HepG2 (cell line): ENCODE results near the gene ZNF683. TPM values are rescaled to one million over a fixed set of nuclear protein-coding genes. Genes with fewer than 3 reads are reported as not detected.

Source experiments
- ATAC-seq: fragments of 200-7000 bp; cut with Tn5 transposase; 3 replicates; pipeline ENCODE4 v1.9.1; 2020; ENCODE audit warnings: mild to moderate bottlenecking, moderate library complexity
- BruUV-seq: library from RNA; stranded (reverse); fragments of 400-500 nt; replicated peaks from 2 replicates; lab custom pipeline; 2021; lab: Mats Ljungman, UMichigan
- CTCF ChIA-PET: fragments of 300-600 bp; formaldehyde crosslinking; extraction: SDS; loops from one replicate; lab custom pipeline; 2021; ENCODE audit warnings: low total read pairs, inconsistent platforms, low intra/inter-chr PET ratio; lab: Yijun Ruan, JAX
- POLR2A ChIA-PET: fragments of 350-600 bp; sonication (Branson Sonifier 250); formaldehyde crosslinking; loops from one replicate; lab custom pipeline; 2020; ENCODE audit warnings: antibody characterized with exemption, inconsistent platforms; lab: Yijun Ruan, JAX
- DNase-seq: peaks from one replicate; pipeline ENCODE4 v3.0.0-alpha.2; 2015; ENCODE audit warnings: low spot score
- FAIRE-seq: peaks from 3 replicates; lab custom pipeline; 2011; peaks lifted over from hg19 to GRCh38; lab: Jason Lieb, UNC
- H2AFZ ChIP-seq: one replicate; pipeline ENCODE4 v1.6.1; 2011; ENCODE audit warnings: low read length, inconsistent platforms
- H3K27ac ChIP-seq: fragments of 300-600 bp; 3 replicates; pipeline ENCODE4 v1.8.0; 2011; ENCODE audit warnings: mixed run types, mild to moderate bottlenecking, mixed read lengths, low read length, inconsistent platforms; ENCODE audit not compliant: insufficient read depth; ENCODE audit errors: extremely low read length
- H3K27me3 ChIP-seq, 2 experiments: fragments of 200-600 bp in 1 of 2; 2 replicates in 1 of 2; 3 replicates in 1 of 2; pipeline versions ENCODE4 v1.6.0 to v1.8.0; 2011; ENCODE audit warnings: low read length in 2 of 2, mild to moderate bottlenecking in 2 of 2, moderate library complexity in 2 of 2, inconsistent platforms in 1 of 2; ENCODE audit not compliant: insufficient read depth in 2 of 2, control insufficient read depth in 1 of 2
- H3K36me3 ChIP-seq, 2 experiments: fragments of 200-600 bp in 1 of 2; replicated peaks in 1 of 2; 2 replicates in 1 of 2; 3 replicates in 1 of 2; pipeline versions ENCODE4 v1.5.1 to v1.8.0; 2011; ENCODE audit warnings: low read length in 2 of 2, inconsistent platforms in 1 of 2; ENCODE audit not compliant: insufficient read depth in 2 of 2, control insufficient read depth in 1 of 2
- H3K4me1 ChIP-seq: 2 replicates; pipeline ENCODE4 v1.5.1; 2012; ENCODE audit warnings: low read length, inconsistent platforms; ENCODE audit not compliant: insufficient read depth
- H3K4me2 ChIP-seq: 2 replicates; pipeline ENCODE4 v1.6.0; 2011; ENCODE audit warnings: low read depth, low read length, inconsistent platforms
- H3K4me3 ChIP-seq, 3 experiments: fragments of 200-600 bp in 1 of 3; sonication (generic), shearing (Covaris generic) in 1 of 3; replicated peaks in 1 of 3; 2 replicates each; pipeline ENCODE4 v1.5.1; 2011 to 2016; ENCODE audit warnings: low read length in 3 of 3, inconsistent platforms in 2 of 3, low read depth in 2 of 3, mild to moderate bottlenecking in 2 of 3, control low read depth in 1 of 3, mixed read lengths in 1 of 3; ENCODE audit not compliant: insufficient read depth in 1 of 3
- H3K79me2 ChIP-seq: one replicate; pipeline ENCODE4 v1.6.1; 2011; ENCODE audit warnings: low read length, inconsistent platforms; ENCODE audit not compliant: insufficient read depth
- H3K9ac ChIP-seq: 2 replicates; pipeline ENCODE4 v1.6.0; 2011; ENCODE audit warnings: mild to moderate bottlenecking, low read depth, low read length, inconsistent platforms; ENCODE audit not compliant: insufficient read depth
- H3K9me3 ChIP-seq: 2 replicates; pipeline ENCODE4 v1.5.1; 2012; ENCODE audit warnings: mild to moderate bottlenecking, low read length
- H4K20me1 ChIP-seq: 2 replicates; pipeline ENCODE4 v1.6.0; 2011; ENCODE audit warnings: inconsistent platforms, mild to moderate bottlenecking, low read length, moderate library complexity; ENCODE audit not compliant: insufficient read depth
- EEA1 ChIP-seq: sonication (generic); formaldehyde crosslinking; IDR thresholded peaks from 2 replicates; pipeline ENCODE4 v1.5.1; 2020; ENCODE audit warnings: mild to moderate bottlenecking, missing genetic modification reagents, borderline replicate concordance
- FOXM1 ChIP-seq: sonication (generic); formaldehyde crosslinking; IDR thresholded peaks from 2 replicates; pipeline ENCODE4 v1.5.0; 2020; ENCODE audit warnings: missing genetic modification reagents
- FOXO1 ChIP-seq: sonication (generic); formaldehyde crosslinking; IDR thresholded peaks from 2 replicates; pipeline ENCODE4 v1.4.0; 2020; ENCODE audit warnings: missing genetic modification reagents
- HES4 ChIP-seq: sonication (generic); formaldehyde crosslinking; IDR thresholded peaks from 2 replicates; pipeline ENCODE4 v1.9.0; 2021; ENCODE audit warnings: mild to moderate bottlenecking, missing genetic modification reagents, borderline replicate concordance
- KAT2B ChIP-seq: fragments of 150-350 bp; IDR thresholded peaks from 2 replicates; pipeline ENCODE4 v1.6.1; 2014; ENCODE audit warnings: low read depth, low read length, borderline replicate concordance
- KLF15 ChIP-seq: sonication (generic); formaldehyde crosslinking; IDR thresholded peaks from 2 replicates; pipeline ENCODE4 v1.8.1; 2023; ENCODE audit warnings: borderline replicate concordance, mild to moderate bottlenecking, inconsistent platforms, missing genetic modification reagents, mixed read lengths
- SRSF4 ChIP-seq: fragments of 200-400 bp; formaldehyde crosslinking; IDR thresholded peaks from one replicate; pipeline ENCODE4 v1.6.1; 2018; ENCODE audit warnings: mild to moderate bottlenecking, low read depth, low read length, moderate library complexity; ENCODE audit not compliant: poor library complexity, severe bottlenecking
- STAG1 ChIP-seq: sonication (generic); formaldehyde crosslinking; IDR thresholded peaks from 2 replicates; pipeline ENCODE4 v1.4.0; 2020; ENCODE audit warnings: missing genetic modification reagents
- THAP11 ChIP-seq: IDR thresholded peaks from 2 replicates; pipeline ENCODE4 v1.6.1; 2016; ENCODE audit warnings: missing biosample characterization, missing genetic modification reagents
- ZNF570 ChIP-seq: sonication (generic); formaldehyde crosslinking; IDR thresholded peaks from 2 replicates; pipeline ENCODE4 v1.4.0; 2020; ENCODE audit warnings: mild to moderate bottlenecking, missing genetic modification reagents, borderline replicate concordance
- ZNF598 ChIP-seq: sonication (generic); formaldehyde crosslinking; IDR thresholded peaks from 2 replicates; pipeline ENCODE4 v1.5.1; 2020; ENCODE audit warnings: mild to moderate bottlenecking, missing genetic modification reagents, borderline replicate concordance
- ZNF772 ChIP-seq: sonication (generic); formaldehyde crosslinking; IDR thresholded peaks from 2 replicates; pipeline ENCODE4 v1.5.0; 2020; ENCODE audit warnings: mild to moderate bottlenecking, missing genetic modification reagents
- ZNF850 ChIP-seq: sonication (generic); formaldehyde crosslinking; conservative IDR thresholded peaks from 2 replicates; pipeline ENCODE4 v1.9.0; 2021; ENCODE audit warnings: mild to moderate bottlenecking, missing genetic modification reagents
- WGBS: methylation state at CpG from one replicate; pipeline ENCODE4 v1.1.6; 2017; ENCODE audit warnings: low lambda C conversion rate; 5-methylcytosine and 5-hydroxymethylcytosine counted together
- in situ Hi-C: cut with HindIII; loops from 2 replicates; pipeline ENCODE4 v1.10.0; 2017; ENCODE audit warnings: low pct_unique_long_range_greater_than_20kb; ENCODE audit not compliant: extremely low pct_ligation_motif_present
- intact Hi-C: fragments of 100-400 bp; cut with micrococcal nuclease; formaldehyde crosslinking; loops from one replicate; pipeline ENCODE4 v1.10.0; 2022; ENCODE audit not compliant: unreplicated experiment
- polyA plus RNA-seq, 8 experiments: library from polyadenylated mRNA; depleted of rRNA in 3 of 8; stranded (reverse) in 7 of 8; unstranded in 1 of 8; fragments of >200 nt; fragmentation: Illumina TruSeq in 4 of 8; extraction: Trizol in 4 of 8; gene quantifications; 2 replicates each; pipeline versions ENCODE4 v1.2.1 to v1.2.3, GENCODE V29; 2011 to 2016; ENCODE audit warnings: low read depth in 4 of 8, missing spikeins in 1 of 8, mixed read lengths in 1 of 8; ENCODE audit not compliant: insufficient read depth in 1 of 8
- total RNA-seq, 5 experiments: library from RNA; depleted of rRNA; stranded (reverse); fragments of >200 nt; fragmentation: Illumina TruSeq; extraction: Trizol; gene quantifications; 2 replicates each; pipeline ENCODE4 v1.2.3, GENCODE V29; 2016; ENCODE audit warnings: low read depth in 1 of 5
- TF ChIP-seq, protein P1 (sequence below): IDR thresholded peaks from 2 replicates; pipeline ENCODE4 v1.4.0; 2020; ENCODE audit warnings: mild to moderate bottlenecking, missing genetic modification reagents
- TF ChIP-seq, protein P2 (sequence below): sonication (generic); formaldehyde crosslinking; IDR thresholded peaks from 2 replicates; pipeline ENCODE4 v1.5.0; 2020; ENCODE audit warnings: mild to moderate bottlenecking, low read depth, missing genetic modification reagents, borderline replicate concordance
- TF ChIP-seq, protein P3 (sequence below), 2 experiments: sonication (generic) in 1 of 2; formaldehyde crosslinking in 1 of 2; IDR thresholded peaks; 2 replicates each; pipeline versions ENCODE4 v1.4.0 to v1.6.1; 2018 to 2020; ENCODE audit warnings: missing genetic modification reagents in 2 of 2, borderline replicate concordance in 1 of 2, low read depth in 1 of 2, mild to moderate bottlenecking in 1 of 2, missing biosample characterization in 1 of 2
- TF ChIP-seq, protein P4 (sequence below): sonication (generic); formaldehyde crosslinking; IDR thresholded peaks from 2 replicates; pipeline ENCODE4 v1.5.1; 2020; ENCODE audit warnings: mild to moderate bottlenecking, missing genetic modification reagents, moderate library complexity

ZNF683 gene
- total and polyA plus RNA-seq, 2 of the 13 experiments (the other 11 are each of a cell fraction or from before 2014, with no cell fraction given), result not detected

DNA sequence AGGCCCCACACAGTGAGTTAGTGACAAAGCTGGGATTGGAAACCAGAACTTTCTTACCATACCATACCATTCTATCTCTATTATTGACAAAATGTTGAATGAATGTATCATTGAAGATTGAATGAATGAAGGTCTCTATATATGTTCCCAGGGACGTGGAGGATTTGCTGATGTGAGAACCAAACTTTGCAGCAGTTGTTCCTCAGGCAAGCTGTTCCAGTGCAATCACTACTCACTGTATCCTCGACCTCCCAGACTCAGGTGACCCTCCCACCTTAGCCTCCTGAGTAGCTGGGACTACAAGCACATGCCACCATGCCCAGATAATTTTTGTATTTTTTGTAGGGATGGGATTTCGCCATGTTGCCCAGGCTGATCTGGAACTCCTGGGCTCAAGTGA, 26.5 kb upstream of the ZNF683 start:
- ATAC-seq, result no peak
- Histone ChIP-seq H3K9me3 (no peaks in the 10 kb centered on the region), H3K79me2 (no peaks in the 10 kb centered on the region), H3K4me2 (no peak overlapping the region), H3K36me3 (no peaks in the 10 kb centered on the region), H2AFZ (no peak overlapping the region), H3K9ac (no peak overlapping the region), H3K27ac (no peak overlapping the region), H3K4me1 (0 out of 2 replicates have a peak, but pooled peaks cover 5% of the 10 kb centered on the region), H3K27me3 (no peaks in the 10 kb centered on the region; a peak in 1 of 5 replicates), H4K20me1 (no peaks in the 10 kb centered on the region), H3K4me3 (no peak overlapping the region)
- no peak for DNase-seq
- in situ Hi-C loops (no loop called here), intact Hi-C loops (no loop called here)
- WGBS, result 17% methylated on average over 3 of the region's 3 CpGs
- no peak for FAIRE-seq
- BruUV-seq, result no TSS peak
- ChIA-PET CTCF (no interaction called here), POLR2A (no interaction called here)
- no peak for TF ChIP-seq ZNF772
- no peak for TF ChIP-seq HES4 (CRISPR knock-in tag)
- TF ChIP-seq, protein P1, sequence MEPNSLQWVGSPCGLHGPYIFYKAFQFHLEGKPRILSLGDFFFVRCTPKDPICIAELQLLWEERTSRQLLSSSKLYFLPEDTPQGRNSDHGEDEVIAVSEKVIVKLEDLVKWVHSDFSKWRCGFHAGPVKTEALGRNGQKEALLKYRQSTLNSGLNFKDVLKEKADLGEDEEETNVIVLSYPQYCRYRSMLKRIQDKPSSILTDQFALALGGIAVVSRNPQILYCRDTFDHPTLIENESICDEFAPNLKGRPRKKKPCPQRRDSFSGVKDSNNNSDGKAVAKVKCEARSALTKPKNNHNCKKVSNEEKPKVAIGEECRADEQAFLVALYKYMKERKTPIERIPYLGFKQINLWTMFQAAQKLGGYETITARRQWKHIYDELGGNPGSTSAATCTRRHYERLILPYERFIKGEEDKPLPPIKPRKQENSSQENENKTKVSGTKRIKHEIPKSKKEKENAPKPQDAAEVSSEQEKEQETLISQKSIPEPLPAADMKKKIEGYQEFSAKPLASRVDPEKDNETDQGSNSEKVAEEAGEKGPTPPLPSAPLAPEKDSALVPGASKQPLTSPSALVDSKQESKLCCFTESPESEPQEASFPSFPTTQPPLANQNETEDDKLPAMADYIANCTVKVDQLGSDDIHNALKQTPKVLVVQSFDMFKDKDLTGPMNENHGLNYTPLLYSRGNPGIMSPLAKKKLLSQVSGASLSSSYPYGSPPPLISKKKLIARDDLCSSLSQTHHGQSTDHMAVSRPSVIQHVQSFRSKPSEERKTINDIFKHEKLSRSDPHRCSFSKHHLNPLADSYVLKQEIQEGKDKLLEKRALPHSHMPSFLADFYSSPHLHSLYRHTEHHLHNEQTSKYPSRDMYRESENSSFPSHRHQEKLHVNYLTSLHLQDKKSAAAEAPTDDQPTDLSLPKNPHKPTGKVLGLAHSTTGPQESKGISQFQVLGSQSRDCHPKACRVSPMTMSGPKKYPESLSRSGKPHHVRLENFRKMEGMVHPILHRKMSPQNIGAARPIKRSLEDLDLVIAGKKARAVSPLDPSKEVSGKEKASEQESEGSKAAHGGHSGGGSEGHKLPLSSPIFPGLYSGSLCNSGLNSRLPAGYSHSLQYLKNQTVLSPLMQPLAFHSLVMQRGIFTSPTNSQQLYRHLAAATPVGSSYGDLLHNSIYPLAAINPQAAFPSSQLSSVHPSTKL (CRISPR knock-in tag), result no peak
- TF ChIP-seq SRSF4, result no peak
- no peak for TF ChIP-seq FOXM1 (CRISPR knock-in tag)
- TF ChIP-seq THAP11 (CRISPR knock-in tag), result no peak
- TF ChIP-seq, protein P2, sequence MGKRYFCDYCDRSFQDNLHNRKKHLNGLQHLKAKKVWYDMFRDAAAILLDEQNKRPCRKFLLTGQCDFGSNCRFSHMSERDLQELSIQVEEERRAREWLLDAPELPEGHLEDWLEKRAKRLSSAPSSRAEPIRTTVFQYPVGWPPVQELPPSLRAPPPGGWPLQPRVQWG (CRISPR knock-in tag), result no peak
- no peak for TF ChIP-seq KAT2B
- TF ChIP-seq, protein P3, sequence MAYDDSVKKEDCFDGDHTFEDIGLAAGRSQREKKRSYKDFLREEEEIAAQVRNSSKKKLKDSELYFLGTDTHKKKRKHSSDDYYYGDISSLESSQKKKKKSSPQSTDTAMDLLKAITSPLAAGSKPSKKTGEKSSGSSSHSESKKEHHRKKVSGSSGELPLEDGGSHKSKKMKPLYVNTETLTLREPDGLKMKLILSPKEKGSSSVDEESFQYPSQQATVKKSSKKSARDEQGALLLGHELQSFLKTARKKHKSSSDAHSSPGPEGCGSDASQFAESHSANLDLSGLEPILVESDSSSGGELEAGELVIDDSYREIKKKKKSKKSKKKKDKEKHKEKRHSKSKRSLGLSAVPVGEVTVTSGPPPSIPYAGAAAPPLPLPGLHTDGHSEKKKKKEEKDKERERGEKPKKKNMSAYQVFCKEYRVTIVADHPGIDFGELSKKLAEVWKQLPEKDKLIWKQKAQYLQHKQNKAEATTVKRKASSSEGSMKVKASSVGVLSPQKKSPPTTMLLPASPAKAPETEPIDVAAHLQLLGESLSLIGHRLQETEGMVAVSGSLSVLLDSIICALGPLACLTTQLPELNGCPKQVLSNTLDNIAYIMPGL (CRISPR knock-in tag; IDR thresholded peaks at IDR 0.05; ENCODE audit: borderline replicate concordance in 1 of 2, low read depth in 1 of 2), result no peak
- TF ChIP-seq EEA1 (CRISPR knock-in tag), result no peak
- TF ChIP-seq ZNF598 (CRISPR knock-in tag), result no peak
- no peak for TF ChIP-seq KLF15 (CRISPR knock-in tag)
- no peak for TF ChIP-seq ZNF850
- TF ChIP-seq FOXO1 (CRISPR knock-in tag), result no peak
- no peak for TF ChIP-seq STAG1
- TF ChIP-seq, protein P4, sequence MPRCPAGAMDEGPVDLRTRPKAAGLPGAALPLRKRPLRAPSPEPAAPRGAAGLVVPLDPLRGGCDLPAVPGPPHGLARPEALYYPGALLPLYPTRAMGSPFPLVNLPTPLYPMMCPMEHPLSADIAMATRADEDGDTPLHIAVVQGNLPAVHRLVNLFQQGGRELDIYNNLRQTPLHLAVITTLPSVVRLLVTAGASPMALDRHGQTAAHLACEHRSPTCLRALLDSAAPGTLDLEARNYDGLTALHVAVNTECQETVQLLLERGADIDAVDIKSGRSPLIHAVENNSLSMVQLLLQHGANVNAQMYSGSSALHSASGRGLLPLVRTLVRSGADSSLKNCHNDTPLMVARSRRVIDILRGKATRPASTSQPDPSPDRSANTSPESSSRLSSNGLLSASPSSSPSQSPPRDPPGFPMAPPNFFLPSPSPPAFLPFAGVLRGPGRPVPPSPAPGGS (CRISPR knock-in tag), result no peak
- TF ChIP-seq ZNF570 (CRISPR knock-in tag), result no peak
